Activated T-cell treated with anti-CD3 and anti-CD28 coated beads for 4 hours (primary cell): ENCODE measurements around the gene SLC25A18.
"Not testable (repeated sequence)": the region's sequence is repeated elsewhere in the genome, so short reads cannot be mapped to it uniquely, and the experiment has no call there.

Experiments
- DNase-seq: peaks from one replicate; pipeline ENCODE4 v3.0.0-alpha.2; 2020

SLC25A18 gene, protein sequence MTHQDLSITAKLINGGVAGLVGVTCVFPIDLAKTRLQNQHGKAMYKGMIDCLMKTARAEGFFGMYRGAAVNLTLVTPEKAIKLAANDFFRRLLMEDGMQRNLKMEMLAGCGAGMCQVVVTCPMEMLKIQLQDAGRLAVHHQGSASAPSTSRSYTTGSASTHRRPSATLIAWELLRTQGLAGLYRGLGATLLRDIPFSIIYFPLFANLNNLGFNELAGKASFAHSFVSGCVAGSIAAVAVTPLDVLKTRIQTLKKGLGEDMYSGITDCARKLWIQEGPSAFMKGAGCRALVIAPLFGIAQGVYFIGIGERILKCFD

DNA sequence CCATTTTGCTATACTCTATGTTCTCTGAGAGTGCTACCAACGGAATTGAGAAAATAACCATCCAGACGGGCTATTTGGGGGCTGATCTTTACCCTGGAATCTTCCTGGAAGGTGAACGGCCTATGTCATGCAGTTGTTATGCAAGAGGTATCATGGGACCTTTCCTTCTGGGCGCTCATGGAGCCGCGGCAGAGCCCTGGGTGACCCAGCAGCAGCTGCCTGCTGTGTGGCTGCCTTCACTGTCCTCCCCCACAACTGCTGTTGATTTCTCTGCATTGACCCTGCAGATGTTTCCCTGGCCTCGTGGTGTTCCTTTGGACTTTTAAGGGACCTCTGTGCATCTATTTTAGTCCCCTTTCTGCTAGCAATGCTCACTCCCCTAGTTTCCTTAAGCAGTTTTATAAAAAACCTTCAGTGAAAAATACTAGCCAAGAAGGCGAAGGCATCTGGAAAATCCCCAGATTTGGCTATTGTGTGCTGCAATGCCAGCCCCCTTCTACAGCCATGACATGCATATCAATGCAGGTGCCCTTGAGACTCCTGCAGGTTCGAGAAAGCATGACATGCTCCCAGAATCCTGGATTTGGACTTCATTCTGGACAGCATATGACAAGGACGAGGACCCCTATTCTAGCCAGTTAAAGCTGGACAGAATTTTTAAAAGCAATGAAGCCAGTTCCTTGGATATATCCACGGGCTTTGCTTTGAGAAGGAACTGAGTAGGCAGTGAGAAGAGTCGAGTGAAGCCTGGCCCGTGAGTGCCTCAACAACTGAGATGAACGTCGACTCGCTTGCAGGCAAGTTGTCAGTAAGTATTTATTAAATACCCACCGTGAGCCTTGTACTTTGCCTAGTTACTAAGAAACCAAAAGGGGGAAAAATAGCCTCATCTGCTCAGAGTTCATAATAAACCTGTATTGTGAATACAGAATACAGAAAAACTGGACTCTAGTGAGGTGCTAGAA lies at the start of gene SLC25A18:
Gene SLC25A18 (plus strand): TSS at position 593 of the 965 bp plus-strand sequence. CDS start 16,447 bp downstream, outside the sequence.
- DNase-seq: no peak

DNA sequence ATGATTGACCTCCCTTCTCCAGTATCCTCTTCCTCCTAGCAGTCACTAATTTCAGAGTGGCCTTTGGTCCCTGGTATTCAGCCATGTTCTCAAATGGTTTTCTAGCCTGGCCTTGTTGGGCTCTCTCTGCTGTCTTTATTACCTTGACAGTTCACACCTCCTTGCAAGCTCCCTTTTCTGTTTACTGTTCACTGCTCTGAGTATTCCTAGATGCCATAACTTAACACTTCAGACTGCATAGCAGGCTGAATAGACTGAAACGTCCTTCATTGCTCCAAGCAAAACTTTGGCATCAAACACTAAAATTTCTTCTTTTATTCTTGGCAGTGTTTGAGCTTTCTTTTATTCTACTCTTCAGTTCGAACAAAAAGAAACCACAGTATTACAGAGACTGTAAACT lies 49.7 kb upstream of the SLC25A18 start:
- no peak for DNase-seq

DNA sequence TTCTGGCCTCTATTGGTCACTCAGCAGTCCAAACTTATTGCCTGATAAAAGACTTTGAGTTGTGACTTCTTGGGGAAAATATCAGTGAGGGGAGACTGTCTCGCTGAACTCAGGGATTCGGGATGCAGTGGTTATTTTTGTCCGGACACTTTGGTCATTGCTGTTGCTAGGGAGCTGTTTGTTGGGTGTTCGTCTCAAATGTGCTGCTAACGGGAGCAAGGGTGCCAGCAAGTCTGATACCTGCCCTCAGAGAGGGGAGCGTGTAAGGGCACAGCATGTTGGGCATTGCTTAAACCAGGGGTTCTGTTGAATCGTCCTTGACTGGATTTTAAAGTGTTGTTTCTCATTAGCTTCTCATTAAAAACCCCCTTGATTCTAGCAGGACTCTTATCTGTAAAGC lies 49.2 kb upstream of the SLC25A18 start:
- DNase-seq: no peak

DNA sequence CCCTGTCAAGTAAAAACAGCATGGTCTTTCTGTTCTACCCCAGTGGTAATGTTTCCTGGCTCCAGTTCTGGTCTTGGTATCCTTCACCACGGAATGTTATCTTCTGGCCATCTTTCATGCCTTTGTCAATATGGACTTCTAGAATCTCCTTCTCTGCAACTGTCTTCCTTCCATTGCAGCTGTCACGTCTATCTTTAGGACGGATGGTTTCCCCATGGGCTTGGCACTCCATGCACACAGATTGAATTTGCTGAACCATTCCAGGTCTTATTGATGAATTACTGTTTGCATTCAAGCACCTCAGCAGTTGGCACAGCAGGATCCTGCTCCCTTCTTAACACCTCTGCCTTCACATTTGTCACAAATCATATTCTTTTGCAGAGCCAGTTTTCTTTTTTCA lies 44.9 kb upstream of the SLC25A18 start:
- DNase-seq: no peak

DNA sequence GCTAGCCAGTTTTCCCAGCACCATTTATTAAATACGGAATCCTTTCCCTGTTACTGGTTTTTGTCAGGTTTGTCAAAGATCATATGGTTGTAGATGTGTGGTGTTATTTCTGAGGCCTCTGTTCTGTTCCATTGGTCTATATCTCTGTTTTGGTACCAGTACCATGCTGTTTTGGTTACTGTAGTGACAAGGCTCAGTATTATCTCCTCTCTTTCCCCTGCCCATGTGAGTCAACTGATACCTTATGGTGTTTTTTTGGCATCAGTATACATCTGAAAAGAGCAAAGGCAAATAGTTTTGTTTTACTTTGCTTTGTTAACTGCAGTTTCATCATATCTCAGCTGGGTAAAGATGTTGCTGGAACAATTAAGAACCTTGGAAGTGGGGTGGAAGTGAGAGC lies 41.3 kb upstream of the SLC25A18 start:
- DNase-seq: not testable (repeated sequence)

- no peak for DNase-seq
These were observed 39.4 kb upstream of the SLC25A18 start for GRCh38 chr22:17523925-17524324.

GRCh38 chr22:17536269-17536668 lies 27.0 kb upstream of the SLC25A18 start:
- DNase-seq: no peak

DNA sequence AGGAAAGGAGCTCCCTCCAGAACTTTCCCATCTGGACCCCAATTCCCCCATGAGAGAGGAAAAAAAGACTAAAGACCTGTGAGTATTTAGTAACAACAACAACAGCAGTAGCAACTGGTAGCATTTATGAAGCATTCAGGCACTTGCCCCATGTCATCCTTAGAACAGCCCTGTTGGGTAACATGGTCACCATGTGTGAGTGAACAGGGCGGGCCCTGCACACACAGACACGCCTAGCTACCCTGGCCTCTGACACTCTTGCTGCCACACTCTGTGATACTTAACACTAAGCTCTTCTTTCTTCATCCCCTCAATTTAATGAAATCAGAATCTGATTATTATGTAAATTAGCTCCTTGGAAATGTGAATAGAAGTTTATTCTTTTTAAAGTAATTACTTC lies 26.1 kb upstream of the SLC25A18 start:
- DNase-seq: no peak

- DNase-seq: no peak
These were observed 22.8 kb upstream of the SLC25A18 start for GRCh38 chr22:17540481-17540880.

GRCh38 chr22:17541476-17541875 lies 21.8 kb upstream of the SLC25A18 start:
- no peak for DNase-seq

DNA sequence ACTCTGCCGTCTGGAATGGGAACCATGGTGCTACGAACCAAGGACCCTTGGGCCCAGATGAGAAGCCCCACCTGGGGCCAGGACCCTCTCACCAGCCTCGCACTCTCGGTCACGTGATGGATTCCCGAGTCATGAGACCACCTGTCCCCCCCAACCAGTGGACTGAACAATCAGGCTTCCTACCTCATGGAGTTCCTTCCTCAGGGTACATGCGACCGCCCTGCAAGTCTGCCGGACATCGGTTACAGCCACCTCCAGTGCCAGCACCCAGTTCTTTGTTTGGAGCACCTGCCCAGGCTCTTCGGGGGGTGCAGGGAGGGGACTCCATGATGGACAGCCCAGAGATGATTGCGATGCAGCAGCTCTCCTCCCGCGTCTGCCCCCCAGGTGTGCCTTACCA lies 20.8 kb upstream of the SLC25A18 start:
- DNase-seq: no peak

DNA sequence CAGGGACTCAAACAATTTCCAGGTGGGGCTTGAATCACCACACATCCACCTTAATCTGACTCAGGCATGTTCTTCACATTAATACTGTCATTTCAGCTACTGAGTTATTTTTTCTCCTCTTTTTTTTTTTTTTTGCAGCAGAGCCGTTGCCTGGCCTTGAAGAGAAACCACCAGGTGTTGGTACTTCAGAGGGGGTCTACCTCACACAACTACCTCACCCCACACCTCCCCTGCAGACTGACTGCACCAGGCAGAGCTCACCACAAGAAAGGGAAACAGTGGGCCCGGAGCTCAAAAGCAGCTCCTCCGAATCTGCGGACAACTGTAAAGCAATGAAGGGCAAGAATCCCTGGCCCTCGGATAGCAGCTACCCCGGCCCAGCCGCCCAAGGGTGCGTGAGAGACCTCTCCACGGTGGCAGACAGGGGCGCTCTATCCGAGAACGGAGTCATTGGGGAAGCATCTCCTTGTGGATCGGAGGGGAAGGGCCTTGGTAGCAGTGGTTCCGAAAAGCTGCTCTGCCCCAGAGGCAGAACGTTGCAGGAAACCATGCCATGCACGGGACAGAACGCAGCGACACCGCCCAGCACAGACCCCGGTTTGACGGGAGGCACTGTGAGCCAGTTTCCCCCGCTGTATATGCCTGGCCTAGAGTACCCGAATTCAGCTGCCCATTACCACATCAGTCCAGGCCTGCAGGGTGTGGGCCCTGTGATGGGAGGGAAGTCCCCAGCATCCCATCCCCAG lies 15.1 kb upstream of the SLC25A18 start:
- DNase-seq: no peak

DNA sequence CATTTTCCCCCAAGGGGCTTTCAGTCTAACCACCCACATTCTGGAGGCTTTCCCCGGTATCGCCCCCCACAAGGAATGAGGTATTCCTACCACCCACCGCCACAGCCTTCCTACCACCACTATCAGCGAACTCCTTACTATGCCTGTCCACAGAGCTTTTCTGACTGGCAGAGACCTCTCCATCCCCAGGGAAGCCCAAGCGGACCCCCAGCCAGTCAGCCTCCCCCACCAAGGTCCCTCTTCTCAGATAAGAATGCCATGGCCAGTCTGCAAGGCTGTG lies 14.6 kb upstream of the SLC25A18 start:
- DNase-seq: no peak

GRCh38 chr22:17549183-17549582 lies 14.1 kb upstream of the SLC25A18 start:
- DNase-seq: no peak

GRCh38 chr22:17549655-17550054 lies 13.6 kb upstream of the SLC25A18 start:
- DNase-seq: no peak

- DNase-seq: no peak
These were observed 10.6 kb upstream of the SLC25A18 start for GRCh38 chr22:17552737-17553136.

DNA sequence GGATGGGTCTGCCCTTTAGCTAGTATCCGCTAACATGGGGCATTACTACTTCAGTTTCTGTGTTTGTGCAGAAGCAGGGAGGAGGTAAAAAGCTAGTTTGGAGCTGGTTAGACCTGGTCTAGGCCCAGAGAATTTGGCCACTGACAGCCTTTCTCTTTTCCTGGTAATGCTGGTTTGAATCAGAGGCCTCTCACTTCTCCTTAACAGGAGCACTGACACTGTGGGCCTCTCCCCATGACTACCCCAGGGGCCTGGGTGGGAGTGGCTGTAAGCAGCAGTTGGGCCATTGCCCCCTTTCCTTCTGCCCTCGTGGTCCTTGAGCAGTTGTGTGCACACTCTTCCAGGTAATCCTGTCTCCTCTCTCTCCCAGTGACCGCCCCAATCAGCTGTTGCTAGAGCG lies 8.5 kb upstream of the SLC25A18 start:
- DNase-seq: no peak

GRCh38 chr22:17559188-17559587 lies 4.1 kb upstream of the SLC25A18 start:
- no peak for DNase-seq

- no peak for DNase-seq
These were observed 666 bp downstream of the SLC25A18 start for GRCh38 chr22:17563936-17564391.

- DNase-seq: not testable (repeated sequence)
These were observed 2.9 kb downstream of the SLC25A18 start for GRCh38 chr22:17566016-17566687.

- DNase-seq: no peak
These were observed 3.5 kb downstream of the SLC25A18 start for GRCh38 chr22:17566776-17567175.

GRCh38 chr22:17569971-17570511 lies 6.7 kb downstream of the SLC25A18 start:
- DNase-seq: no peak
